Measurements from ENCODE around the gene PRRC2C. TPM values are rescaled to one million over a fixed set of nuclear protein-coding genes. Genes with fewer than 3 reads are reported as not detected.

The PRRC2C gene
- total RNA-seq, 1 experiment from 2014 or later: 296 TPM

GRCh38 chr1:171581226-171581625, 95.9 kb downstream of the PRRC2C start:
- Mint-ChIP-seq H3K27me3 (ENCODE audit: insufficient read depth, unreplicated experiment) (no peaks in the 10 kb centered on the region), H3K4me1 (ENCODE audit: insufficient read depth, unreplicated experiment) (peaks cover 6% of the 10 kb centered on the region), H3K9me3 (ENCODE audit: unreplicated experiment) (no peaks in the 10 kb centered on the region), H3K36me3 (ENCODE audit: insufficient read depth, unreplicated experiment) (peaks cover 76% of the 10 kb centered on the region), H3K4me3 (ENCODE audit: unreplicated experiment) (no peak overlapping the region), H3K27ac (ENCODE audit: low read depth, unreplicated experiment) (peak overlapping the region; percentile 11)
- DNase-seq (ENCODE audit: unreplicated experiment): no peak
- no peak for TF ChIP-seq CTCF (IDR thresholded peaks at IDR 0.05; ENCODE audit: unreplicated experiment)
- ChIA-PET POLR2A (interaction anchor here (0.9 to 1.2 kb wide), 2 partner anchors 12 to 13 kb away, joined by 3 read pairs; no protein-coding TSS in a partner anchor), CTCF (no interaction called here)
- intact Hi-C loops (cut with micrococcal nuclease): no loop called here
- no TSS peak for BruUV-seq (replicated peaks)

- ChIA-PET POLR2A (interaction anchor here (1.2 kb wide), 1 partner anchor 14 kb away, joined by 3 read pairs; no protein-coding TSS in a partner anchor), CTCF (interaction anchor here (0.9 to 1.0 kb wide), 2 partner anchors 15 to 81 kb away, joined by 4 read pairs; no protein-coding TSS in a partner anchor)
- peak overlapping the region; percentile 11 for H3K27ac Mint-ChIP-seq (ENCODE audit: low read depth, unreplicated experiment)
- no peak overlapping the region for H3K4me3 Mint-ChIP-seq (ENCODE audit: unreplicated experiment)
- TF ChIP-seq CTCF (IDR thresholded peaks at IDR 0.05; ENCODE audit: unreplicated experiment): no peak
- intact Hi-C loops (cut with micrococcal nuclease): no loop called here
- H3K27me3 Mint-ChIP-seq (ENCODE audit: insufficient read depth, unreplicated experiment): no peaks in the 10 kb centered on the region
- peaks cover 76% of the 10 kb centered on the region for H3K36me3 Mint-ChIP-seq (ENCODE audit: insufficient read depth, unreplicated experiment)
- no peaks in the 10 kb centered on the region for H3K9me3 Mint-ChIP-seq (ENCODE audit: unreplicated experiment)
- no TSS peak for BruUV-seq (replicated peaks)
- peaks cover 6% of the 10 kb centered on the region for H3K4me1 Mint-ChIP-seq (ENCODE audit: insufficient read depth, unreplicated experiment)
- DNase-seq (ENCODE audit: unreplicated experiment): no peak
Observed at GRCh38 chr1:171581766-171582165, 96.4 kb downstream of the PRRC2C start.

- Mint-ChIP-seq H3K9me3 (ENCODE audit: unreplicated experiment) (no peaks in the 10 kb centered on the region), H3K4me1 (ENCODE audit: insufficient read depth, unreplicated experiment) (peaks cover 6% of the 10 kb centered on the region), H3K4me3 (ENCODE audit: unreplicated experiment) (no peak overlapping the region), H3K27me3 (ENCODE audit: insufficient read depth, unreplicated experiment) (no peaks in the 10 kb centered on the region), H3K36me3 (ENCODE audit: insufficient read depth, unreplicated experiment) (peaks cover 76% of the 10 kb centered on the region), H3K27ac (ENCODE audit: low read depth, unreplicated experiment) (no peak overlapping the region)
- intact Hi-C loops (cut with micrococcal nuclease): no loop called here
- POLR2A ChIA-PET: interaction anchor here (0.6 to 1.6 kb wide), 3 partner anchors 15 to 160 kb away, joined by 3 to 5 read pairs (median 3); partner anchors contain the start of gene VAMP4
- no TSS peak for BruUV-seq (replicated peaks)
- CTCF ChIA-PET: interaction anchor here (0.7 to 1.8 kb wide), 9 partner anchors 10 to 408 kb away, joined by 3 to 10 read pairs (median 3); partner anchors contain the start of gene PRRC2C
- TF ChIP-seq CTCF (IDR thresholded peaks at IDR 0.05; ENCODE audit: unreplicated experiment): no peak
- no peak for DNase-seq (ENCODE audit: unreplicated experiment)
Observed at GRCh38 chr1:171582589-171582988, 97.3 kb downstream of the PRRC2C start.

- Mint-ChIP-seq H3K27me3 (ENCODE audit: insufficient read depth, unreplicated experiment) (no peaks in the 10 kb centered on the region), H3K36me3 (ENCODE audit: insufficient read depth, unreplicated experiment) (peaks cover 76% of the 10 kb centered on the region), H3K4me3 (ENCODE audit: unreplicated experiment) (no peak overlapping the region), H3K4me1 (ENCODE audit: insufficient read depth, unreplicated experiment) (peaks cover 6% of the 10 kb centered on the region), H3K27ac (ENCODE audit: low read depth, unreplicated experiment) (peak overlapping the region; percentile 78), H3K9me3 (ENCODE audit: unreplicated experiment) (no peaks in the 10 kb centered on the region)
- no TSS peak for BruUV-seq (replicated peaks)
- no peak for TF ChIP-seq CTCF (IDR thresholded peaks at IDR 0.05; ENCODE audit: unreplicated experiment)
- ChIA-PET CTCF (interaction anchor here (0.6 to 1.8 kb wide), 10 partner anchors 9 to 314 kb away, joined by 3 to 10 read pairs (median 3); partner anchors contain the start of gene PRRC2C), POLR2A (interaction anchor here (1.6 kb wide), 1 partner anchor 159 kb away, joined by 5 read pairs; the partner anchor contains the start of gene VAMP4)
- no peak for DNase-seq (ENCODE audit: unreplicated experiment)
- intact Hi-C loops (cut with micrococcal nuclease): no loop called here
Observed at GRCh38 chr1:171583591-171584201, 98.4 kb downstream of the PRRC2C start.
